GM12878 (cell line): Measurements from ENCODE around the gene MAST4. TPM values are rescaled to one million over a fixed set of nuclear protein-coding genes. Genes with fewer than 3 reads are reported as not detected.

Experiments used
- ATAC-seq: fragments of 200-7000 bp; cut with Tn5 transposase; 3 replicates; pipeline ENCODE4 v1.9.1; 2020; ENCODE audit warnings: mild to moderate bottlenecking, moderate library complexity
- BruUV-seq: library from RNA; stranded (reverse); fragments of 400-500 nt; replicated peaks from 2 replicates; lab custom pipeline; 2021; lab: Mats Ljungman, UMichigan
- CTCF ChIA-PET: fragments of 300-600 bp; sonication (Branson Sonifier 250); formaldehyde crosslinking; extraction: SDS; loops from one replicate; lab custom pipeline; 2021; ENCODE audit warnings: inconsistent platforms; lab: Yijun Ruan, JAX
- POLR2A ChIA-PET: fragments of 350-600 bp; formaldehyde crosslinking; extraction: SDS; loops from one replicate; lab custom pipeline; 2021; ENCODE audit warnings: inconsistent platforms; lab: Charles Lee
- RAD21 ChIA-PET: fragments of 300-600 bp; sonication (Branson Sonifier 250); formaldehyde crosslinking; loops from one replicate; lab custom pipeline; 2023; ENCODE audit warnings: antibody characterized with exemption; ENCODE audit not compliant: unreplicated experiment; lab: Charles Lee
- SMC1A ChIA-PET: fragments of 300-600 bp; sonication (Branson Sonifier 250); formaldehyde crosslinking; loops from one replicate; lab custom pipeline; 2023; ENCODE audit not compliant: unreplicated experiment, uncharacterized antibody; lab: Charles Lee
- DNase-seq: peaks from one replicate; pipeline ENCODE4 v3.0.0-alpha.2; 2011; ENCODE audit warnings: low read depth, low spot score
- FAIRE-seq: peaks from 3 replicates; lab custom pipeline; 2011; peaks lifted over from hg19 to GRCh38; lab: Jason Lieb, UNC
- H2AFZ ChIP-seq: 2 replicates; pipeline ENCODE4 v1.6.0; 2011; ENCODE audit warnings: low read depth, low read length, control low read depth; ENCODE audit not compliant: control insufficient read depth
- H3K27ac ChIP-seq: 2 replicates; pipeline ENCODE4 v1.5.1; 2011; ENCODE audit warnings: control low read depth; ENCODE audit not compliant: control insufficient read depth, insufficient read depth
- H3K27me3 ChIP-seq, 2 experiments: replicated peaks in 1 of 2; 2 replicates each; pipeline versions ENCODE4 v1.6.0 to v1.6.1; 2011; ENCODE audit warnings: low read length in 1 of 2; ENCODE audit not compliant: control insufficient read depth in 2 of 2, insufficient read depth in 2 of 2
- H3K36me3 ChIP-seq, 2 experiments: 2 replicates each; pipeline ENCODE4 v1.5.1; 2011; ENCODE audit warnings: low read length in 1 of 2; ENCODE audit not compliant: control insufficient read depth in 2 of 2, insufficient read depth in 2 of 2
- H3K4me1 ChIP-seq: 2 replicates; pipeline ENCODE4 v1.6.1; 2011; ENCODE audit warnings: mild to moderate bottlenecking, low read length, moderate library complexity, mixed read lengths; ENCODE audit not compliant: control insufficient read depth, insufficient read depth
- H3K4me2 ChIP-seq: 2 replicates; pipeline ENCODE4 v1.6.0; 2011; ENCODE audit warnings: control low read depth; ENCODE audit not compliant: control insufficient read depth, insufficient read depth
- H3K4me3 ChIP-seq: fragments of 200-600 bp; sonication (generic); 2 replicates; pipeline ENCODE4 v1.5.1; 2016
- H3K79me2 ChIP-seq: 2 replicates; pipeline ENCODE4 v1.6.0; 2011; ENCODE audit warnings: low read length; ENCODE audit not compliant: control insufficient read depth, insufficient read depth
- H3K9ac ChIP-seq: 2 replicates; pipeline ENCODE4 v1.8.0; 2011; ENCODE audit warnings: low read length, control low read depth, mixed read lengths; ENCODE audit not compliant: control insufficient read depth, insufficient read depth
- H3K9me3 ChIP-seq: replicated peaks from 3 replicates; pipeline ENCODE4 v1.5.1; 2011; ENCODE audit warnings: mild to moderate bottlenecking, low read length; ENCODE audit not compliant: control insufficient read depth, insufficient read depth
- H4K20me1 ChIP-seq: 2 replicates; pipeline ENCODE4 v1.6.0; 2011; ENCODE audit not compliant: control insufficient read depth, insufficient read depth
- BCL11A ChIP-seq: IDR thresholded peaks from 2 replicates; pipeline ENCODE4 v1.6.1; 2011; ENCODE audit warnings: low read depth, low read length
- BHLHE40 ChIP-seq, 2 experiments: fragments of 450-650 bp in 1 of 2; IDR thresholded peaks; 2 replicates each; pipeline ENCODE4 v1.6.1; 2011 to 2017; ENCODE audit warnings: low read depth in 2 of 2, borderline replicate concordance in 1 of 2, improper control_type of control experiment in 1 of 2, low read length in 1 of 2, mild to moderate bottlenecking in 1 of 2
- CEBPB ChIP-seq, 2 experiments: fragments of 150-350 bp in 1 of 2; IDR thresholded peaks; 2 replicates each; pipeline ENCODE4 v1.6.1; 2012 to 2014; ENCODE audit warnings: low read depth in 2 of 2, low read length in 2 of 2, borderline replicate concordance in 1 of 2, inconsistent platforms in 1 of 2
- CREB1 ChIP-seq: IDR thresholded peaks from 2 replicates; pipeline ENCODE4 v1.6.1; 2012; ENCODE audit warnings: low read depth, mild to moderate bottlenecking, inconsistent platforms
- DPF2 ChIP-seq: fragments of 450-650 bp; IDR thresholded peaks from 2 replicates; pipeline ENCODE4 v1.6.1; 2017; ENCODE audit warnings: mild to moderate bottlenecking
- KDM1A ChIP-seq: fragments of 200-600 bp; sonication (generic); IDR thresholded peaks from 2 replicates; pipeline ENCODE4 v1.6.1; 2016; ENCODE audit warnings: borderline replicate concordance
- NBN ChIP-seq: fragments of 450-650 bp; IDR thresholded peaks from 2 replicates; pipeline ENCODE4 v1.6.1; 2016
- NFYB ChIP-seq: IDR thresholded peaks from 2 replicates; pipeline ENCODE4 v1.6.1; 2011; ENCODE audit warnings: low read depth, mild to moderate bottlenecking, low read length, improper control_type of control experiment, moderate library complexity; ENCODE audit not compliant: insufficient read depth
- PAX5 ChIP-seq: IDR thresholded peaks from 2 replicates; pipeline ENCODE4 v1.6.1; 2011; ENCODE audit warnings: low read depth, low read length, borderline replicate concordance
- PML ChIP-seq: IDR thresholded peaks from 2 replicates; pipeline ENCODE4 v1.6.1; 2012; ENCODE audit warnings: low read length, inconsistent platforms
- WGBS: methylation state at CpG from one replicate; pipeline ENCODE4 v1.1.6; 2016; ENCODE audit warnings: low lambda C conversion rate; ENCODE audit not compliant: insufficient replicate concordance, insufficient coverage; ENCODE audit errors: missing lambda C conversion rate; 5-methylcytosine and 5-hydroxymethylcytosine counted together
- in situ Hi-C: fragments of 300-500 bp; cut with MboI; formaldehyde crosslinking; loops from 9 replicates; pipeline ENCODE4 v1.14.3; 2018; ENCODE audit warnings: mixed read lengths
- intact Hi-C: fragments of 100-400 bp; cut with micrococcal nuclease; formaldehyde crosslinking; loops from one replicate; pipeline ENCODE4 v1.14.2; 2022; ENCODE audit not compliant: unreplicated experiment
- polyA plus RNA-seq, 11 experiments: library from polyadenylated mRNA; depleted of rRNA in 4 of 11; unstranded in 6 of 11; stranded (reverse) in 5 of 11; fragments of >200 nt; fragmentation: Nextera tagmentation in 4 of 11; fragmentation: Illumina TruSeq in 1 of 11; extraction: Ambion mirVana in 4 of 11; extraction: Trizol in 1 of 11; gene quantifications; 1 replicate in 1 of 11; 2 replicates in 10 of 11; pipeline versions ENCODE4 v1.2.1 to v1.2.3, GENCODE V29; 2011 to 2016; ENCODE audit warnings: inconsistent platforms in 2 of 11, missing spikeins in 2 of 11, low read depth in 1 of 11
- total RNA-seq, 4 experiments: library from RNA; depleted of rRNA in 3 of 4; stranded (reverse); fragments of >200 nt in 3 of 4; fragmentation: Illumina TruSeq in 1 of 4; extraction: Trizol in 1 of 4; gene quantifications; 2 replicates each; pipeline versions ENCODE4 v1.2.1 to v1.2.3, GENCODE V29; 2013 to 2021

Gene MAST4
- total and polyA plus RNA-seq, 10 of the 15 experiments (the other 5 are each of a cell fraction or from before 2014, with no cell fraction given): 0.02 to 1.6 (median 0.29) TPM; not detected in 1

DNA sequence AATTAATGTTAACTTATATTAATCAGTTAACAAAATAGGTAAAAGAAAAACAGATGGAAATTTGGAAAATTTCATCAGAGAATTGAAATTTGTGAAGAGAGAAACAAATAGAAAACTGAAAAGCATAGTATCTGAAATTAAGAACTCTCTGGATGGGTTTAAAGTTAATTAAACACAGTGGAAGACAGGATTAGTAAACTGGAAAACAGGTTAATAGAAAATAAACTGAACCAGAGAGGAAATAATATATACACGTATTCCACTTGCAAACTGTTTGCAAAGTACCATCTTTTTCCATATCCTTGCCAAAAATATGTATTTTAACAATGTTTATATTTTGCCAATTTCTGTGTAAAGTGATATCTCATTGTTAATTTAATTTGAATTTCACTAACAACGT lies 342.9 kb downstream of the MAST4 start:
- 15% methylated on average over 2 of the region's 2 CpGs for WGBS
- in situ Hi-C loops: no loop called here
- no peaks in the 10 kb centered on the region; a peak in 1 of 4 replicates for H3K27me3 ChIP-seq
- SMC1A ChIA-PET: no interaction called here
- H3K79me2 ChIP-seq: no peaks in the 10 kb centered on the region
- no peak for ATAC-seq
- TF ChIP-seq CREB1 (no peak), NBN (no peak), DPF2 (no peak), PML (no peak), NFYB (no peak), BHLHE40 (IDR thresholded peaks at IDR 0.05; ENCODE audit: borderline replicate concordance in 1 of 2, low read depth in 2 of 2, low read length in 1 of 2) (no peak), KDM1A (no peak), PAX5 (no peak), BCL11A (no peak), CEBPB (IDR thresholded peaks at IDR 0.05; ENCODE audit: borderline replicate concordance in 1 of 2, low read depth in 2 of 2, low read length in 2 of 2) (no peak)
- TF ChIP-seq, all 136 proteins: peak for 0
- intact Hi-C loops: no loop called here
- no peak overlapping the region for H3K27ac ChIP-seq
- DNase-seq: no peak
- POLR2A ChIA-PET: no interaction called here
- RAD21 ChIA-PET: no interaction called here
- H3K4me1 ChIP-seq: no peaks in the 10 kb centered on the region
- no peak overlapping the region for H3K4me3 ChIP-seq
- no peaks in the 10 kb centered on the region for H4K20me1 ChIP-seq
- CTCF ChIA-PET: no interaction called here
- no peak for FAIRE-seq
- H3K4me2 ChIP-seq: no peak overlapping the region
- BruUV-seq: no TSS peak
- H3K9me3 ChIP-seq: no peaks in the 10 kb centered on the region
- no peak overlapping the region for H3K9ac ChIP-seq
- H3K36me3 ChIP-seq: no peaks in the 10 kb centered on the region
- H2AFZ ChIP-seq: no peak overlapping the region
